Astrocyte of the cerebellum (primary cell): Measurements from ENCODE around the gene NOVA2.

Experiments
- DNase-seq: peaks from one replicate; pipeline ENCODE4 v3.0.0-alpha.2; 2011; ENCODE audit warnings: low read depth
- H3K4me3 ChIP-seq: 2 replicates; pipeline ENCODE4 v1.5.1; 2011; ENCODE audit warnings: mild to moderate bottlenecking, low read depth, low read length, moderate library complexity
- CTCF ChIP-seq: IDR thresholded peaks from 2 replicates; pipeline ENCODE4 v1.5.1; 2012; ENCODE audit warnings: low read length, low read depth, moderate library complexity, mild to moderate bottlenecking; ENCODE audit errors: missing control alignments
- in situ Hi-C: cut with HindIII; loops from 2 replicates; pipeline ENCODE4 v1.10.0; 2017; ENCODE audit warnings: low sequenced_read_pairs

NOVA2 gene

GRCh38 chr19:45990113-45990728 lies 16.6 kb upstream of the NOVA2 start:
- in situ Hi-C loops: no loop called here
- TF ChIP-seq CTCF: no peak

GRCh38 chr19:45985321-45985720 lies 11.7 kb upstream of the NOVA2 start:
- no peak for TF ChIP-seq CTCF
- DNase-seq: no peak
- in situ Hi-C loops: no loop called here

More at GRCh38 chr19:45990113-45990728, 16.6 kb upstream of the NOVA2 start:
- no peak for DNase-seq
- H3K4me3 ChIP-seq: no peak overlapping the region

GRCh38 chr19:45981350-45981749 lies 7.7 kb upstream of the NOVA2 start:
- DNase-seq: no peak
- in situ Hi-C loops: no loop called here
- no peak overlapping the region for H3K4me3 ChIP-seq
- TF ChIP-seq CTCF: no peak

More at GRCh38 chr19:45985321-45985720, 11.7 kb upstream of the NOVA2 start:
- H3K4me3 ChIP-seq: no peak overlapping the region

GRCh38 chr19:45978156-45978555 lies 4.5 kb upstream of the NOVA2 start:
- no peak for TF ChIP-seq CTCF
- no peak for DNase-seq
- in situ Hi-C loops: no loop called here
- no peak overlapping the region for H3K4me3 ChIP-seq

GRCh38 chr19:45976178-45976577 lies 2.5 kb upstream of the NOVA2 start:
- H3K4me3 ChIP-seq: no peak overlapping the region
- no peak for TF ChIP-seq CTCF
- DNase-seq: no peak
- in situ Hi-C loops: no loop called here

GRCh38 chr19:45975306-45976070 lies 1.8 kb upstream of the NOVA2 start:
- H3K4me3 ChIP-seq: no peak overlapping the region
- no peak for TF ChIP-seq CTCF

More at GRCh38 chr19:45975306-45976070, 1.8 kb upstream of the NOVA2 start:
- no peak for DNase-seq
- in situ Hi-C loops: no loop called here
